Astrocyte (in vitro differentiated cells and primary cell): ENCODE data around the gene UFD1. TPM values are rescaled to one million over a fixed set of nuclear protein-coding genes. Genes with fewer than 3 reads are reported as not detected.

Source experiments
- DNase-seq: peaks from one replicate; pipeline ENCODE4 v3.0.0-alpha.2; 2010; ENCODE audit warnings: low read depth
- FAIRE-seq: peaks from 2 replicates; lab custom pipeline; 2011; peaks lifted over from hg19 to GRCh38; lab: Jason Lieb, UNC
- H2AFZ ChIP-seq: 2 replicates; pipeline ENCODE4 v1.6.0; 2012; ENCODE audit warnings: low read depth, low read length, inconsistent platforms
- H3K27ac ChIP-seq: 2 replicates; pipeline ENCODE4 v1.5.1; 2011; ENCODE audit warnings: low read depth, low read length, inconsistent platforms
- H3K27me3 ChIP-seq: 2 replicates; pipeline ENCODE4 v1.6.0; 2011; ENCODE audit warnings: low read length, inconsistent platforms; ENCODE audit not compliant: insufficient read depth
- H3K36me3 ChIP-seq: 2 replicates; pipeline ENCODE4 v1.5.1; 2011; ENCODE audit warnings: low read length, inconsistent platforms; ENCODE audit not compliant: insufficient read depth
- H3K4me1 ChIP-seq: 2 replicates; pipeline ENCODE4 v1.5.1; 2011; ENCODE audit warnings: low read length, inconsistent platforms; ENCODE audit not compliant: insufficient read depth
- H3K4me2 ChIP-seq: 2 replicates; pipeline ENCODE4 v1.6.0; 2012; ENCODE audit warnings: low read length, inconsistent platforms
- H3K4me3 ChIP-seq: 2 replicates; pipeline ENCODE4 v1.5.1; 2011; ENCODE audit warnings: low read depth, mild to moderate bottlenecking, low read length, inconsistent platforms; ENCODE audit not compliant: insufficient read depth
- H3K79me2 ChIP-seq: 2 replicates; pipeline ENCODE4 v1.6.0; 2012; ENCODE audit warnings: mild to moderate bottlenecking, low read length, inconsistent platforms; ENCODE audit not compliant: insufficient read depth
- H3K9ac ChIP-seq: 2 replicates; pipeline ENCODE4 v1.6.0; 2012; ENCODE audit warnings: mild to moderate bottlenecking, low read length, inconsistent platforms
- H3K9me3 ChIP-seq: 2 replicates; pipeline ENCODE4 v1.5.1; 2012; ENCODE audit warnings: low read depth, mild to moderate bottlenecking, low read length, inconsistent platforms; ENCODE audit not compliant: insufficient read depth
- H4K20me1 ChIP-seq: 2 replicates; pipeline ENCODE4 v1.6.0; 2012; ENCODE audit warnings: low read length, inconsistent platforms; ENCODE audit not compliant: insufficient read depth
- H3K27ac Mint-ChIP-seq: one replicate; pipeline ENCODE4 v1.8.0; 2021; ENCODE audit warnings: mild to moderate bottlenecking, mixed read lengths; ENCODE audit not compliant: unreplicated experiment
- H3K27me3 Mint-ChIP-seq: one replicate; pipeline ENCODE4 v1.8.0; 2021; ENCODE audit warnings: low read depth, mixed read lengths; ENCODE audit not compliant: unreplicated experiment
- H3K36me3 Mint-ChIP-seq: one replicate; pipeline ENCODE4 v1.8.0; 2021; ENCODE audit warnings: low read depth, mixed read lengths; ENCODE audit not compliant: unreplicated experiment
- H3K4me1 Mint-ChIP-seq: one replicate; pipeline ENCODE4 v1.8.0; 2021; ENCODE audit warnings: low read depth, mixed read lengths; ENCODE audit not compliant: unreplicated experiment
- H3K4me3 Mint-ChIP-seq: one replicate; pipeline ENCODE4 v1.8.0; 2021; ENCODE audit warnings: mild to moderate bottlenecking, moderate library complexity, mixed read lengths; ENCODE audit not compliant: unreplicated experiment
- H3K9me3 Mint-ChIP-seq: one replicate; pipeline ENCODE4 v1.8.0; 2021; ENCODE audit warnings: mild to moderate bottlenecking, mixed read lengths; ENCODE audit not compliant: unreplicated experiment
- EZH2 ChIP-seq: IDR thresholded peaks from 2 replicates; pipeline ENCODE4 v1.6.1; 2012; ENCODE audit warnings: mild to moderate bottlenecking, low read length, inconsistent platforms; ENCODE audit not compliant: insufficient read depth
- total RNA-seq: library from RNA; stranded (reverse); gene quantifications from 2 replicates; pipeline ENCODE4 v1.2.1, GENCODE V29; 2021
- TF ChIP-seq, protein P1 (sequence below): IDR thresholded peaks from 2 replicates; pipeline ENCODE4 v1.5.1; 2011; ENCODE audit warnings: low read depth, mild to moderate bottlenecking, inconsistent platforms, low read length, moderate library complexity; ENCODE audit not compliant: insufficient read depth

The UFD1 gene
- total RNA-seq, 1 donor from 2014 or later: 105 TPM

DNA sequence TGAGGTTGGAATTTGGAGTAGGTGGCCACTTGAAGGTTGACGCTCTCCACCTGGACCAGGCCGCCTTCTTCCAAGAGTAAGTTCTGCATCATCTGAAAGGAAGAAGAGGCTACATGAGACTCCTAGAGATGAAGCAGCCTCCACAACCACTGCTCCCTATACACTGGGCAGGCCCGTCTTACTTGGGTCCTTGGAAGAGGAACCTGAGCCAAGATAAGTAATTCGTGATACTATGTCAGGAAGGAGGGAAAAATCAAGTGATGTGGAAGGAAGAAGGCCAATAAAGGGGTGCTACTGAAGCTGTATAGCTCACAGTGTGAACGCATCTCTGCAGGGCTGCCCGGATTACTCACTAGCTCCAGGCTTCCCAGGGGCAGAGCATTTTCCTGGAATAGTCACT is 11.1 kb downstream of the UFD1 start:
- DNase-seq: no peak
- no peak overlapping the region for H3K4me3 Mint-ChIP-seq

DNA sequence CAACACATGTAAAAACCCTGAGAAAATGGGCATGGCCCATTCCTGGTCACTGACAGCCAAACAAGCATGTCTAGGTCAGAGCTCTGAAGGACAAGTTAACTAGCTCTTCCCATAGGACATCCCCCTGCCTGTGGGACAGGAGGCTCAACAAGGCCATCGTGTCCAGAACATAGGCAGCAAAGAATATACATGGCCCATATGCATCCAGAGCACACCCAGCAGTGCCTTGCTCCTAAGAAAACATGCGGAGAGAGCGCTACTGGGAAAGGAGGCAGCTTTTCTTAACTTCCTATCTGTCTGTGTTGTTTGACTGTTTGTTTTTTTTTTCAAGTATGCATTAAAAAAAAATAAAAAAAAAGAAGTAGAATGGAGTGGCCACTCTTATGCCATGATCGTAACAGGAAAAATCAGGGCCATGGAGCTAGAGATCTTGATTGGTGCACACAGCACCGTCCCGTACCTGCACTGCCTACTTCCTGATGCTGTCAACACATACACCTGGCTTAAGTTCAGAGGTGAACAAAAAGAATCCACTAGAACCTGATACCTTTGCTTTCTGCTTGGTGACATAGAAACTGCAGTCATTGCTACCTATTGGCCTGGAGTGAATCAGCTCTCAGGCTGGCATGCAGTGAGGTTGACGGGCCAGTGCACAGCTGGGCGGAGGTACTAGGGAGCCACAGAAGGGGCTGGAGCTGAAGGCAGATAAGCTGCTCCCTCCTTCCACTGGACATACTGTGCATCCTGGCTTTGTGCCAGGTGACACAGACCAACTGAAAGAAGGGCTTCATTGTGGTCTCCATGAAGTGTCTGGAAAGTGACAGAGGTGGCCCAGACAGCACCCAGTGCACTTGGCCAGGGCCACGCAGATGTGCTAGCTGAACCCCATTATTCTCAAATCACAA is 11.9 kb downstream of the UFD1 start:
- no peak overlapping the region for H3K27ac ChIP-seq

More for the DNA sequence above, 11.1 kb downstream of the UFD1 start:
- Histone ChIP-seq H3K27me3 (no peaks in the 10 kb centered on the region), H3K79me2 (peaks cover 17% of the 10 kb centered on the region), H3K4me1 (peaks cover 5% of the 10 kb centered on the region), H2AFZ (no peak overlapping the region), H4K20me1 (peaks cover 70% of the 10 kb centered on the region), H3K9ac (no peak overlapping the region), H3K27ac (no peak overlapping the region), H3K36me3 (peaks cover 39% of the 10 kb centered on the region), H3K4me3 (no peak overlapping the region), H3K4me2 (no peak overlapping the region), H3K9me3 (no peaks in the 10 kb centered on the region)
- TF ChIP-seq EZH2: no peak
- TF ChIP-seq, protein P1, sequence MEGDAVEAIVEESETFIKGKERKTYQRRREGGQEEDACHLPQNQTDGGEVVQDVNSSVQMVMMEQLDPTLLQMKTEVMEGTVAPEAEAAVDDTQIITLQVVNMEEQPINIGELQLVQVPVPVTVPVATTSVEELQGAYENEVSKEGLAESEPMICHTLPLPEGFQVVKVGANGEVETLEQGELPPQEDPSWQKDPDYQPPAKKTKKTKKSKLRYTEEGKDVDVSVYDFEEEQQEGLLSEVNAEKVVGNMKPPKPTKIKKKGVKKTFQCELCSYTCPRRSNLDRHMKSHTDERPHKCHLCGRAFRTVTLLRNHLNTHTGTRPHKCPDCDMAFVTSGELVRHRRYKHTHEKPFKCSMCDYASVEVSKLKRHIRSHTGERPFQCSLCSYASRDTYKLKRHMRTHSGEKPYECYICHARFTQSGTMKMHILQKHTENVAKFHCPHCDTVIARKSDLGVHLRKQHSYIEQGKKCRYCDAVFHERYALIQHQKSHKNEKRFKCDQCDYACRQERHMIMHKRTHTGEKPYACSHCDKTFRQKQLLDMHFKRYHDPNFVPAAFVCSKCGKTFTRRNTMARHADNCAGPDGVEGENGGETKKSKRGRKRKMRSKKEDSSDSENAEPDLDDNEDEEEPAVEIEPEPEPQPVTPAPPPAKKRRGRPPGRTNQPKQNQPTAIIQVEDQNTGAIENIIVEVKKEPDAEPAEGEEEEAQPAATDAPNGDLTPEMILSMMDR: no peak
- no peak overlapping the region for H3K27ac Mint-ChIP-seq
- no peaks in the 10 kb centered on the region for H3K27me3 Mint-ChIP-seq
- no peaks in the 10 kb centered on the region for H3K9me3 Mint-ChIP-seq
- peaks cover 14% of the 10 kb centered on the region for H3K36me3 Mint-ChIP-seq
- no peak for FAIRE-seq
- H3K4me1 Mint-ChIP-seq: peaks cover 8% of the 10 kb centered on the region

More for the DNA sequence above, 11.9 kb downstream of the UFD1 start:
- Mint-ChIP-seq H3K9me3 (no peaks in the 10 kb centered on the region), H3K36me3 (peaks cover 14% of the 10 kb centered on the region), H3K4me1 (peaks cover 8% of the 10 kb centered on the region), H3K27me3 (no peaks in the 10 kb centered on the region), H3K4me3 (no peak overlapping the region), H3K27ac (no peak overlapping the region)
- H3K9me3 ChIP-seq: no peaks in the 10 kb centered on the region
- no peak for FAIRE-seq
- peaks cover 62% of the 10 kb centered on the region for H4K20me1 ChIP-seq
- H3K4me2 ChIP-seq: no peak overlapping the region
- H3K4me1 ChIP-seq: peaks cover 5% of the 10 kb centered on the region
- H3K4me3 ChIP-seq: no peak overlapping the region
- no peaks in the 10 kb centered on the region for H3K27me3 ChIP-seq
- TF ChIP-seq, protein P1: no peak
- no peak for TF ChIP-seq EZH2
- H3K9ac ChIP-seq: no peak overlapping the region
- H3K79me2 ChIP-seq: peaks cover 9% of the 10 kb centered on the region
- peaks cover 39% of the 10 kb centered on the region for H3K36me3 ChIP-seq
- no peak for DNase-seq
- H2AFZ ChIP-seq: no peak overlapping the region
